Measurements from ENCODE around the gene SPEF1. TPM values are rescaled to one million over a fixed set of nuclear protein-coding genes. Genes with fewer than 3 reads are reported as not detected.

Gene SPEF1
- total and polyA plus RNA-seq, 2 of the 13 experiments (the other 11 are each of a cell fraction or from before 2014, with no cell fraction given), result 0.11 to 0.27 TPM

DNA sequence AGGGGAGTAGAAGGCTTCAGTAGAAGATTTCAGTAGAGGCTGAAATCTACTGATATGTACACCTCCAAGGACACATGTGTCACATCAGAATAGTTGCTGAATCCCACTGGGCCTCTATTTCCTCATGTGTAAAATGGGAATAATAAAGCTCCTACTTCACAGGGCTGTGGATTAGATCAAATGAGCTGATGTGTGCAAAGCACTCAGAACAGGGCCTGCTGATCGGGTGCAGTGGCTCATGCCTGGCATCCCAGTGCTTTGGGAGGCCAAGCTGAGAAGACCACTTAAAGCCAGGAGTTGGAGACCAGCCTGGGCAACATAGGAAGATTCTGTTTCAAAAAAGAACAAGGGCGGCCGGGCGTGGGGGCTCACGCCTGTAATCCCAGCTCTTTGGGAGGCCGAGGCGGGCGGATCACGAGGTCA, 31.0 kb upstream of the SPEF1 start:
- Histone ChIP-seq H3K4me2 (ENCODE audit: low read depth, low read length) (peak overlapping the region; percentile 87), H3K9ac (ENCODE audit: insufficient read depth, low read depth, low read length) (peak overlapping the region; percentile 45), H3K27ac (ENCODE audit: extremely low read length, insufficient read depth, low read length) (no peak overlapping the region), H3K4me1 (ENCODE audit: insufficient read depth, low read length) (peaks cover 55% of the 10 kb centered on the region), H3K79me2 (ENCODE audit: insufficient read depth, low read length) (no peaks in the 10 kb centered on the region), H3K9me3 (ENCODE audit: low read length) (no peaks in the 10 kb centered on the region), H4K20me1 (ENCODE audit: insufficient read depth, low read length) (no peaks in the 10 kb centered on the region), H3K27me3 (ENCODE audit: control insufficient read depth in 1 of 2, insufficient read depth in 2 of 2, low read length in 2 of 2) (peaks cover 3 to 14% of the 10 kb centered on the region in 2 experiments; a peak in 3 of 5 replicates), H3K36me3 (replicated peaks in 1 of 2; ENCODE audit: control insufficient read depth in 1 of 2, insufficient read depth in 2 of 2, low read length in 2 of 2) (no peaks in the 10 kb centered on the region), H2AFZ (ENCODE audit: low read length) (no peak overlapping the region), H3K4me3 (replicated peaks in 1 of 3; ENCODE audit: insufficient read depth in 1 of 3, low read depth in 2 of 3, low read length in 3 of 3) (peak overlapping the region in 1 of 3 experiments; percentile 59; a peak in 2 of 6 replicates)
- no peak for ATAC-seq
- no TSS peak for BruUV-seq (replicated peaks)
- ChIA-PET CTCF (ENCODE audit: low intra/inter-chr PET ratio, low total read pairs) (interaction anchor here (1.2 kb wide), 1 partner anchor 25 kb away, joined by 5 read pairs; the partner anchor contains the start of gene CENPB), POLR2A (interaction anchor here (0.8 to 2.8 kb wide), 5 partner anchors 8 to 33 kb away, joined by 3 to 10 read pairs (median 4); partner anchors contain the start of genes AP5S1, CDC25B and CENPB)
- no peak for DNase-seq (ENCODE audit: low spot score)
- no peak for FAIRE-seq
- in situ Hi-C loops (cut with HindIII; ENCODE audit: extremely low pct_ligation_motif_present, low pct_unique_long_range_greater_than_20kb) (no loop called here), intact Hi-C loops (cut with micrococcal nuclease; ENCODE audit: unreplicated experiment) (no loop called here)
- 98% methylated on average over 9 of the region's 9 CpGs for WGBS (ENCODE audit: low lambda C conversion rate)
- no peak for TF ChIP-seq ZNF431 (CRISPR knock-in tag; IDR thresholded peaks at IDR 0.05; ENCODE audit: borderline replicate concordance, low read depth)
- TF ChIP-seq, protein P1, sequence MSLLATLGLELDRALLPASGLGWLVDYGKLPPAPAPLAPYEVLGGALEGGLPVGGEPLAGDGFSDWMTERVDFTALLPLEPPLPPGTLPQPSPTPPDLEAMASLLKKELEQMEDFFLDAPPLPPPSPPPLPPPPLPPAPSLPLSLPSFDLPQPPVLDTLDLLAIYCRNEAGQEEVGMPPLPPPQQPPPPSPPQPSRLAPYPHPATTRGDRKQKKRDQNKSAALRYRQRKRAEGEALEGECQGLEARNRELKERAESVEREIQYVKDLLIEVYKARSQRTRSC (CRISPR knock-in tag; IDR thresholded peaks at IDR 0.05; ENCODE audit: low read depth), result 0 out of 2 replicates have a peak, but pooled peaks have one; percentile 17
- no peak for TF ChIP-seq EP300 (IDR thresholded peaks at IDR 0.05; ENCODE audit: low read depth in 2 of 2, low read length in 2 of 2)
- TF ChIP-seq EP300 (CRISPR knock-in tag; IDR thresholded peaks at IDR 0.05; ENCODE audit: borderline replicate concordance), result no peak
- peak; percentile 85 for TF ChIP-seq ZNF629 (CRISPR knock-in tag; conservative IDR thresholded peaks at IDR 0.05)
- 0 out of 2 replicates have a peak, but pooled peaks have one; percentile 14 for TF ChIP-seq ZNF564 (CRISPR knock-in tag; IDR thresholded peaks at IDR 0.05)
- 0 out of 2 replicates have a peak, but pooled peaks have one; percentile 1 for TF ChIP-seq KLF12 (CRISPR knock-in tag; IDR thresholded peaks at IDR 0.05; ENCODE audit: borderline replicate concordance)
- TF ChIP-seq ZNF383 (CRISPR knock-in tag; IDR thresholded peaks at IDR 0.05; ENCODE audit: borderline replicate concordance), result 0 out of 2 replicates have a peak, but pooled peaks have one; percentile 52
- TF ChIP-seq REL (CRISPR knock-in tag; conservative IDR thresholded peaks at IDR 0.05), result no peak
